Hypothalamus (tissue), 51 donors: Measurements from ENCODE around the gene SCRN2.

Experiments used
- DNase-seq, 51 donors: peaks; one replicate each; lab custom pipeline; 2025; lab: John Stamatoyannopoulos, UW

Gene SCRN2

DNA sequence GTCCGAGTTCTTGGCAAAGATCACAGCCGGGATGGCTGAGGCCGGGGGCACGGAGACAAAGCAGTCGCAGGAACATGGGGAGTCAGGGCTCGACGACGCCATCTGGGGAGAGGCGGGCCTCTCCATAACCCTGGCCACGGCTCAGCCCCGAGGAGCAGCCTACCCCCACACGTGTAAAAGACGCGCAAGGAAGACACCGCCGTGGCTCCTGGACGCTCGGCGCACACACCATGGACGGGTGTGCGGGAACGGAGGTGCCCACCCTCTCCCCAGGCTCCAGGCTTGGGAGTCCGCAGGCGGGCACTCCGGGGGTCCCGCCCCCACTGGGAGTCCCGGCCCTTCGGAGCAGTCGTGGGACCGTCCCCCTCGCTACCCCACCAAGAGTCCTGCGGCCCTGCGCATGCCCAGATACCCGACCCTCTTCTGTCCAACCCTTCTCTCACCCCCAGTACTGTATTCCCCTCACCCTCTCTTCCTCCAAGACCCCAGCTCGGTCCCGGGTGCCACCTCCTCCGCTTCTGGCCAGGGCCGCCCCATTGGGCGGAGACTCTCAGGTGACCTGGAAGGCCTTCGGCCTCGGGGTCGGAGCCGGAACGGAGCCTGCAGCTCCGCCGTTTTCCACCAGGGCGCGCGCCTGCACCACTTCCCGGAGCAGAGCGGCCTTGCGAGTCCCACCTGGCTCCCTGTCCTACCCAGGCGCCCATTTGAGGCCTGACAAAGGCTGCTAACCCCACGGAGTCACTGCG, at the start of gene SCRN2:
Gene SCRN2, minus strand, starts transcription at position 532 of the 746 bp plus-strand sequence. Its CDS starts 430 bp downstream, at position 102.
- DNase-seq: peak; percentile 23 to 89 (median 75)

DNA sequence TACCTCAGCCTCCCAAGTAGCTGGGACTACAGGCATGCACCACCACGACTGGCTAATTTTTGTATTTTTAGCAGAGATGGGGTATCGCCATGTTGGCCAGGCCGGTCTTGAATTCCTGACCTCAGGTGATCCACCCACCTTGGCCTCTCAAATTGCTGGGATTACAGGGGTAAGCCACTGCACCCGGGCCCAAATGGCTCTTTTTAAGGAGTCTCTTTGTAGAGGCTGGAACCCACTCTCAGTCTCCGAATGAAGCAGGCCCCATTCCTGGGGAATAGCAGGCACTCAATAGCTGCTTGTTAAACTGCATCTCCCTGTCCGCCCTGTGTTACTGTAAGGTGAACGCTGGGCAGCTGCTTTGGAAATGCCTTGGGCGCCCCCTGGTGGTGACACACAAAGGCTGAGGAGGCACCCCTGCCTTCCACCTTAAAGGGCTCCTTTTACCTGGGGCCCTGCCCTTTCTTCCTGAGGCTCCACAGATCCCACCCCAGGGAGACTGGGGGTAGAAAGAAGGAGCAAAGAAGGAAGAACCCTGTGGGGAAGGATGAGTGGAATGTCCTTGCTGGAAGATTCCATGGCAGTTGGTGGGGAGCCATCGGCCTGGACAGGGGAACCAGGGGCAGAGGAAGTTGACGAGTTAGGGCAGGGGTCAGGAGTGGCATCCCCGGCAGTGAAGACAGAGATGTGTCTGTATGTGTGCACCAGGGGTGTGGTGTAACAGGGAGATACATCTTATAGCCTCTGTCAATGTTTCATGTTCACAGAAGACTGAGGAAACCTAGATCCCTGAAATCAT, 48.9 kb upstream of the SCRN2 start:
- peak; percentile 7 to 89 (median 64) for DNase-seq

DNA sequence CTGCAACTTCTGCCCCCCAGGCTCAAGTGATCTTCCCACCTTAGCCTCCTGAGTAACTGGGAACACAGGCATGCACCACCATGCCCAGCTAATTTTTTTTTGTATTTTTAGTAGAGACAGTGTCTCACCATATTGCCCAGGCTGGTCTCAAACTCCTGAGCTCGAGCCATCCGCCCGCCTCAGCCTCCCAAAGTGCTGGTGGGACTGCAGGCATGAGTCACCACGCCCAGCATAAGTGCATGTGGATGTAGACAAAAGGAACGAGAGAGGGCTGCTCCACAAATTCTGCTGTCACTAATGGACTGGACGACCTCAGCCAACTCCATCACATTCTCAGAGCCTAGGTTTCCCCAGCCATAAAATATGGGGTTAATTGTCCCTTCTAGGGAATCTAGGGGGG, 47.2 kb upstream of the SCRN2 start:
- DNase-seq: no peak

DNA sequence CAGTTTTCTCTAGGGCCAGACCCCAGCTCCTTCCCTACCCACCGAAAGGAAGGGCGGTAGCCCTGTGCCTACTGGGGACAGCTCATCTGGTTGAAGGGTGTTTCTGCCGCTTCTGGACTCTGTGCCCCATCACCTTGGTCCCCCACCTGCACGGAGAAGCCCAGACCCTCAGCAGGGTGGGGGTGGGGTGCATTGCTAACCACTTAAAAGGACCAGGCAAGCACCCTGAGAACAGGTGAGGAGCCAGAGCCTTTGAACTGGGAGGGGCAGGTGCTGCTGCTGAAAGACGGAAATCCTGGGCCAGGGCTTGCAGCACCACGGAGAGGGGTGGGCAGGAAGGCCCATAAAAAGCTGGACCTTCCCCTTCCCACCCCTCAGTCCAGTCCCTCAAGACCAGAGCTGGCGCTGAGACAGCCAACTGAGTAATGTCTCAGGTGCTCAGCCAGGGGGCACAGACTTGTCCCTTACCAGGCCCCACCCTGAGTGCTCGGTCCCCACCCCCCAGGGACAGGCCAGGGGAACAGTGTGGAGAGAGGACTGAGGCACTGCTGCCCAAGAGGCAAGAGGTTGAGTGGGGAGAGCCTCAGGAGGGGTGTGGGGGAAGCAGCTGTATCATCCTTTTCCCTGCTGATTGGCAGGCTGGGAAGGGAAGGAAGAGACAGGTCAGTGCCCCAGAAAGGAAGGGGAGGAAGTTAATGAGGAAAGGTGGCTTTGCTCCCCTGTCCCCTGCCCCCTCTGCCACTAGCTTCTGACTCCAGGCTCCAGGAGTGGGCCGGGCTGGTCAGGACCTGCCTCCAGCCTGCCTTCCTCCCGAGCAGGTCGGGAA, 44.0 kb upstream of the SCRN2 start:
- DNase-seq: no peak

DNA sequence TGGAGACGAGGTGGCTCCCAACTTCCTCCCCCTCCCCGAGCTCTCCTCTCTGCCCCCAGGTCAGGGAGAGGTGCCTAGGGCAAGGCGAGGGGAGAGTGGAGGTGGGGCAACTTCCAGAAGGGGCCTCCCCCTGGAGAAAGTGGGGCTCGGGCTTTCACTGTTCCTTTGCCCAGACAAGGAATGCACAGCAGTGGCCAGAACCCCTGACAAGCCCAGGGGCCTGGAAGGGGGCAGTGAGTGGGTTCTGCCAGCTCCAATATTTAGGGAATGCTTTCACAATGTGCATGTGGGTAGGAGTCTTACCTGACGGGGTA, 43.3 kb upstream of the SCRN2 start:
- DNase-seq: no peak

DNA sequence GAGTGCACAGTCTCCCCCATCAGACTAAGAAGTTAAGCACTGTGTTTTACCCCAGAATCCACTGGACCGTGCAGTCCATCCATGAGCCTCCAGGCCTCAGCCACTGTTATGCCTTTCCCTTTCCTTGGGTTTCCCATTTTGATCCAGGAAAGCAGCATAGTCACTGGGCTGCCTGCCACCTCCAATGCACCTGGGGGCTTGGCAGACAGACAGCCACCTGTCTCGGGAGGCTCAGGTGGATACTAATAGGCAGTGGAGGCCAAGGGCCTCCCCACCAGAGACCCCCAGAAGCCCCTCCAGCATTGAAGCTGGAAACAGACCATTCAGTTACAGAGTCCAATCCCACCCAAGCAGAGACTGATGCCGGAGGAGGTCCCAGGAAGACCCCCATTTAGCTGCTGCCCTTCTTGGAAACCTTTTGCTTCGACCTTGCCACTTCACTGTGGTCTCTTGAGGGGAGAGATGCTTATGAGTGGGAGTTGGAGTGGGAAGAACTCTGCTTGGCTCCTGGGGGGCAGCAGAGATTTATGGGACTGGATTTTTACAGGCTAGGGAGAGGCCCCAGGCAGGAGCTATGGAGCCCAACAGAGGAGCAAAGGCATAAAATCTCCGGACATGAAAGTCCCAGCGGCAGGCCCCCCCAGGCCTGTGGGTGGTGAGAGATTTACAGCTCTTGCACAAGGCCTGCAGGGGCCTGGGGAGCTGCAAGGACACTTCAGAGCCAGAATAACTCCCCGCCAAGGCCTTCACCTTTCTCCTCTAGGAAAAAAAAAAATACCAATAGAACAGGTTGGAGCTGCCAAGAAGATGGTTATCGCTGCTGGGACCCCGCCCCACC, 42.7 kb upstream of the SCRN2 start:
- no peak for DNase-seq

DNA sequence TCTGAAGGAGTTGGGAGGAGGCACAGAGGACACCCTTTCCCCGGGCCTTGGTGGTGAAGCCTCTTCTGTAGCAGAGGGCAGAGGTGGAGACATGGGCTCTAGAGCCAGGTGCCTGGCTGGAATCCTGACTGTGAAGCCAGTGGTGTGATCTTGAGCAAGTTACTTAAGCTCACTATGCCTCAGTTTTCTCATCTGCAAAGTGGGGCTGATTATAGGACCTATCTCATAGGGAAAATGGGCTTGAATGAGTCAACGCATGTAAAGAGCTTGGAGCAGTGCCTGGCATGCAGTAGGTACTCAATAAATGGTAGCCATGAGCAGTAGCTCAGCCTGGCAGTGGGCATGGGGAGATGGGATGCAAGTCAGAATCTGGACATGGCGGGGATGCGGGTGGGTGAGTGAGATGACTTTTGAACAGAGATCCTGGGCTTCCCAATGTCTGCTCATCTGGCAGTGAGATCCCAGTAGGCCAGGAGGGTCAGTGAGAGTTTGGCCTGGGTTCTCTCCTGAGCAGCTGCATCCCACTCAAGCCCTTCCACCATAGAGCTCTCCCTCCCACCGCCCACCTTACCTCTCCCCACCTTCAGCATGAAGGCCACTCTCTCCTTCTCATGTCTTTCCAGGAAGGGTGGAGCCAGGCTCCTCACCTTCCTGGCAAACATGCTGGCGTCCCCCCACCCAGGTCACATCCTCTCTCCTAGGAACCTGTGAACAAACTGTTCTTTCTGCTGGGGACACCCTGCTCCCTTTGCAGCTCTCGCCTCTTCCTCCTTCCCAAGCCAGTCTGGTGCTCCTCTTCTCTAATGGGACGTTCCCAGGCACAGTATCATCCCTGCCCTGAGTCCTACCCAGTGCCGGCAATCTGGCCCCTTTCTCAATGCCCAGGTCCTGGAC, 41.9 kb upstream of the SCRN2 start:
- no peak for DNase-seq

DNA sequence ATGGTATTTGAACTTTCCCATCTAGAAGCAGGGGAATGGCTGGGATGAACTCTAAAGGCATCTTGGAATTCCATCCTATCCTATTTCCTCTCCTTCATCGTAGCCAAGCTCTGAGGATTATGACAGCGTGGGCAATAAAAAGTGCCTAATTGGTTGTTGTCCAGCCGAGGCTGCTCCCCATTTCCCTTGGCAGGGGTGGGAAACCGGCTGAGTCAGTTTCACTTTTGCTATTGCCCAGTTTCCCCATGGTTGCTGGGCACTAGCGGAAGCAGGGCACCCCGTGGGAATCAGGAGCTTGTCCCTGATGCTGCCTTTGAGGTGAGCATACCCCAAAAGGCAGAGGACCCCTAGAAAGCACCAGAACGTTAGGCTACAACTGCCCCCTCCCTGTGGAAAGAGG, 41.2 kb upstream of the SCRN2 start:
- peak in 1 of 51 donors; percentile 3 for DNase-seq

DNA sequence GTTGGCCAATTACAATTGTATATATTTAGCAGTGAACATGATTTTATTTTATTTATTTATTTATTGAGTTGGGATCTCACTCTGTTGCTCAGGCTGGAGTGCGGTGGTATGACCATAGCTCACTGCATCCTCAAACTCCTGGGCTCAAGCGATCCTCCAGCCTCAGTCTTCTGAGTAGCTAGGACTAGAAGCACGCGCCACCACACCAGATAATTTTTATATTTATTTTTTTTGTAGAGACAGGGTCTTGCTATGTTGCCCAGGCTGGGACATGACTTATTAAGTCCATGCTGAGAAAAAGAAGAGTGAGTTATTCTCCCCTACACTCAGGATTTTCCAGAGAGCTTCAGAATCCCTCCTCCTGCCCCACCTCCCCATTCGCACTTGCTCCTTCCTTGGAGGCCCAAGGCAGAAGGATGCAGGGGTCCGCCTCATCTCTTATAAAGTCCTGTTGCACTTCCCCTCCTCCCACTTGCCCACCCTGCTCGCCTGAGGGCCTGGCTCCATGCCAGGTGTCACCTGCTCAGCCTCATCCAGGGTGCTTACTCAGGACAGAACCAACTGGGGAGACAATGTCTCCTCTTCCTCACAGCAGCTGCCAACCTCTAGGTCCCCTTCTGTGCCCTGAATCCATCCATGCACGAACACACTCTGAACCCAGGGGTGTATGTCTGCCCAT, 38.8 kb upstream of the SCRN2 start:
- no peak for DNase-seq

DNA sequence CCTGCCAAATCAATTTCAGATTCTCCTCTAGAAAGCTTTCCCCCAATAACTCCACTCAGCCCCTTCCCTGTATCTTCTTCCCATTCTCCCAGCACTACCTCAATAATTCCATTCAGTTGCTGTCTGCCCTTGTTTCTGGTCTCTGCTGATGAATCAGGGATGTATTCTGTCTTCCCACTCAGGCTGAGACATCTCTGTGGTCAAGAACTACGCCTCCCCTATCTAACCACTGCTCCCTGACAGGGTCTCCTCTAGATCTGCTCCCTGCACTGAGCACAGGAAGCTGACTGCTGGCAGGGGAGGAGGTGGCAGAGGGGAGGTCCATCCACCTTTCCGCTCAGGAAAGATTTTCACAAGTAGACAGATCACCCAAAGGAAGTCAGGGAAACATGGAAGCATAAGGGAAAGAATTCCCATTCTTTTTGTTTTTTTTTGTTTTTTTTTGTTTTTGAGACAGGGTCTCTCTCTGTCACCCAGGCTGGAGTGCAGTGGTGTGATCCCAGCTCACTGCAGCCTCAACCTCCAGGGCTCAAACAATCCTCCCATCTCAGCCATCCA, 38.0 kb upstream of the SCRN2 start:
- no peak for DNase-seq

DNA sequence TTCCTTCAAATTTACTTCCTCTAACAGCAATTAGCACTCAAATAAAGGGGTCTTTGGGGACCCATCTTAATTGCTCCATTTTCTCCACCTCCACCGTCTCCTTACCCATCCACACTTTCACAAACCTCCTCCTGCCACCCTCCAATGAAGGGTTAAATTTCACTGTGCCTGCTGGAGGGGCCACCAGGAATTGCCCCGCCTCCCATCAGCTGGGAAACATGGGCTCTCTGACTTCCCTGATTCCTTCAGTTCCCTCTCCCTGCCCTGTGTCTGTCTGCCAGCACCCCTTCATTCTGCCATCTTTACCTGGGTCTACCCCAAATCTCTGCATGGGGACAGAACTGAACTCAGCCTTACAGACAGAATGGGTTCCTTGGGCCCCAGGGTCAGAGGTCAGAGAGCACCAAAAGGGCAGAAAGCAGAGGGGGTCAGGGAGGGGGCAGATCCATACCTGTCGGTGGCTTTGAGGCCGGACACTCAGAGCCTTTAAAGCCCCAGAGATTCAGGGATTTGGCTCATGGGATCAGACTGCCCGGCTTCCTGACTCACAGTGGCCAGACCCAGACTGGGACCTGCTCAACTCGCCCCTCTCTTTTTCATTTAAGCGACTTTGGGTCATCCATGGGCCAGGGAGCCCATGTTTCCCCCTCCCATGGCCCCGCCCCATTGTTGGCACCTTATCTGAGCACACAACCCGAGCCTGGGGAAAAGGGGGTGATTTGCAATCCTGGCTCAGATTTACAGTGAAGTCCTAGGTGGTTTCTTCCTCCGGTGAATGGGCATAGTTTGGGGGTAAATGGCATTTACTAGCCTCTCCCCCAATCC, 37.3 kb upstream of the SCRN2 start:
- DNase-seq: no peak

DNA sequence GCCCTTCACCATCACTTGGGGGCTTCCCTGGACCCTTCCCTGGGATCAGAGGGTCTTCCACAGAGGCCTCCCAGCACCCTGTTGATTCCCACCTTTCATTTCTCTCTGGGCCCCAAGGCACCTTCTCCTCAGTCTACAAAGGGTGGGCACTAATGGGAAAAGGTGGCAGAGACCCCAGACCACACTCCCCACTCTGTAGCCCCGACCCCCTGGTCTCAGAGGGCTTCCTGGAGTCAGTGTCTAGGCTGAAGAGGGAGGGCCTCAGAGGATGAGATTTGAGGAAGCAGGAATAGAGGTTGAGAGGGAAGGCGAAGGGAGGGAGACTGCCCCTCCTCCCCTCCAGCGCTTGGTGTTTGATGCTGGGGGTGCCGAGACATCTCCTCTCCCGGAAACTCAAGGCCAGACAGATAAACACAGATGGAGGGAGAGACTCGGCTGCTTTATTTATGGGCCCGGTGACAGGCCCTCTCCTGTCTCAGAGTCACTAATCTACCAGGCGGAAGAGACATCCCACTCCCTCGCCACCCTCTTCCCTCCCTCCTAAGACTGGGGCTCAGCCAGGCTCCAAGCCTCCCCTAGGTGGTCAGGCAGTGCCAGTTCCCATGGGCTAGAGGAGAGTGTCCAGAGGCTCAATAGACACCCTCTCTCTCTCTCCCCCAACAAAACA, 36.4 kb upstream of the SCRN2 start:
- no peak for DNase-seq

DNA sequence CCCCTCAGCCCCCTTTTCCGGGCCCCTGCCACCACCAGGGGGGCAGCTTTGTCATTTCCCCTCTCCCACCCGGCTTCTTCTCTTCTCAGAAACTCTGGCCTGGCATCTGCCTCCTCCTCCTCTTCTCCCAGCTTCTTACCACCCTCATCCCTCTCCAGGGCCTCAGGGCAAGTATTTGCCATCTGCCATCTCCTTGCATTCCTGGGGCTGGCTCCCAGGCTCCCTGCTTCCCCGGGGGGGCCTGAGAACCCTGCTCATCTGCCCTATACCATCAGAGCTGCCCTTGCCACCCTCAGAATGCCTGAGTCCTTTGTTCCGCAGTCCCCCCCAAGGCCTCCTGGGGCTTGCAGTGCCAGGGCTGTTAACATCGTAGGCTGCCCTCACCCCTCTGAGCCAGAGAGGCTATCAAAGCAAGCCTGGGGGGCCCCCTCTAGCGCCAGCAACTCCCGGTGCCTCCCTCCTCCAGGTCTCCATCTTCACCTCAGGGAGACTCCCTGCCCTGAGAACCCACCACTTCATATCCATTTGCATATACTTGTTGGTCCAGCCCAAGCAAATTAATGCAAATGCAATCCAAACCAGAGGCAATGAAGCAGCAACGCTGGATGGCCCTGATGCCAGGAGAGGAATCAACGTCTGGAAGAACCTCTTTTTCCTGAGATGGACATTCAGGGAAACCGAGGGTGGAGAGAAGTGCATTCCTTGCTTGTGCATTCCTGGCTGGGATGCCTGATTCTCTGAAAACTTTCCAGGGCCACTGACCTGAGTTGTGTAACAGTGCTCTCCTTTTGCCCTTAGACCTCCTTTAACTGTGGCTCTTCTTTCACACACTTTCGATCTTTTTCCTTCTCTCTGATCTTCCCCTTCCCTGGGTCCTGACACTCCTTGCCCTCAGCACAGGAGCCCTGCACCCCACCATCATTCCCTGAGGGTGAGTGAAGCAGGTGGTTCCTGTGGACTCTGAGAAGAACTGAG, 34.2 kb upstream of the SCRN2 start:
- no peak for DNase-seq

DNA sequence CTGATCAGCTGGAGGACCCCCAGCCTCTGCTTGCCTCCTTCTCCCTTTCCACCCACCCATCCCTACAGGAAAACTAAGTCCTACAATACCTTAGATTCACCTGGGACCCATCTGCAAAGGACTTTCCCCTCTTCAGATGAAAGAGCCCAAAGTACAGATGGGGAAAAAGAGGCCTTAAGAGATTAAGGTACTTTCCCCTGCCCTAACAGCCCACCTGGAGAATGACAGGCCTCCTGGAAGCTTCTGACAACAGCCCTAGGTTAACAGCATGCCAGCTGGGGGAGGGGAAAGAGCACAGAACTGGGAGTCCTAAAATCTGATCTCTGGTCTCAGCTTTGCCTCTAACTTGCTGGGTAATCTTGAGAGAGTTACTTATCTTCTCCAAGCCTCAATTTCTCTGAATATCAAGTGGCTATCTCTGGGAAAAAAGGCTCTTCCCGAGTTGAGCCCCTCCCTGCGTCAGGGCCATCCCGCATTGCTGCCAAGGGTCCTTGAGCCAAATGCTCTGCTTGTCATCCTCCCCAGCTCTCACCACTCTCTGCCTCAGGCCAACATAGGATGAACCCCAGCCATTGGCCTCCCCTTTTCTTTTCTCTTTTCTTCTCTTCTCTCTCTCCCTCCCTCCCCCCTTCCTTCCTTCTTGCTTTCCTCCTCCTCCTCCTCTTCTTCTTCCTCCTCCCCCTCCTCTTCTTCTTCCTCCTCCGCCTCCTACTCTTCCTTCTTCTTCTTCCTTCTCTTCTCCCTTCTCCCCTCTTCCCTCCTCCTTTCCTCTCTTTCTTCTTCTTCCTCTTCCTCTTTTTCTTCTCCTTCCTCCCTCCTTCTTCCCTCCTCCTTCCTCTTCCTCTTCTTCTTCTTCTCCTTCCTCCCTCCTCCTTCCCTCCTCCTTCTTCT, 32.4 kb upstream of the SCRN2 start:
- DNase-seq: no peak

DNA sequence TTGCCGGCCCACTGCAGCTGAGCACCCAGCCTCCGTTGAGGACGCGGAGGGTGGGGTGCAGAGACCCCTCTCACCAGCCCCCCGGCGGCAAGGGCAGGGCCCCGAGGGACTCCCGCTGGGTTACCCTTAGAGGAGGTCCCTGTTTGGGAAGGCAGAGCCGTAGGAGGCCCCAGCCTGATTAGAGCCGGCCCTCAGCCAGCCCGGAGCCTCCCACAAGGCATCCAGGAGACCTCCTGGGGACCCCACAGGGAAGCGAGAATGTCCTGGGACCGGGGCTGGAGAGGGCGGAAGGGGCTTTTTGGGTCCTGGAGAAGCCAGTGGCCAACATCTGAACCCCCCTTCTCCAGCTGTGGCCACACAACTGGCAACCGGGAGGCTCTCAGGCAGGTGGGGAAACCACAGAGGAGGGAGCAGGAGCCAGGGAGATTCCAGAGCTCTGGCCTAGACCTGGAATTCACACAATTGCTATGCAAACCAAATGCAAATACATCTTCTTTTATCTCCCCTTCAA, 31.6 kb upstream of the SCRN2 start:
- DNase-seq: no peak
